Middle frontal gyrus (tissue), 1 donor: ENCODE data around the gene SGPP2.

ENCODE experiments used
- DNase-seq: peaks from one replicate; pipeline ENCODE4 v3.0.0-alpha.2; 2015; ENCODE audit warnings: low spot score; ENCODE audit errors: extremely low spot score

Gene SGPP2

DNA sequence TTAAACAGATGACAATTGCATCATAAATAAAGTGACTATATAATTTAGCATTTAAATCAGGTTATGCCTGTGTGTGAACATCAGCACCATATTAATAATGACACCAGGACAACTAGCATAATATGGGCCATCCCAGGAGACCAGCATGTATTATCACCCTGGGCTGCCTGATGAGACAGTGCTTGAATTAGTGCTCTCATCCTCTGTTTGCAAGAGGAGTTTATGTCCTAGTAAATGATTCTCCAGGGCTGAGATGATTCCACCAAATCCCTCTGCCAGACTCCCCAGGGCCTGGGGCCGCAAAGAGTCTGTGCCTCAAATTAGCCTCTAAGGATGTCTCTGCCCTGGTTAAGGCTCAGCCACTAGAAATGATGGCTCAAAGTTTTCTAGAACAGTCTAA is 97.7 kb downstream of the SGPP2 start:
- no peak for DNase-seq

DNA sequence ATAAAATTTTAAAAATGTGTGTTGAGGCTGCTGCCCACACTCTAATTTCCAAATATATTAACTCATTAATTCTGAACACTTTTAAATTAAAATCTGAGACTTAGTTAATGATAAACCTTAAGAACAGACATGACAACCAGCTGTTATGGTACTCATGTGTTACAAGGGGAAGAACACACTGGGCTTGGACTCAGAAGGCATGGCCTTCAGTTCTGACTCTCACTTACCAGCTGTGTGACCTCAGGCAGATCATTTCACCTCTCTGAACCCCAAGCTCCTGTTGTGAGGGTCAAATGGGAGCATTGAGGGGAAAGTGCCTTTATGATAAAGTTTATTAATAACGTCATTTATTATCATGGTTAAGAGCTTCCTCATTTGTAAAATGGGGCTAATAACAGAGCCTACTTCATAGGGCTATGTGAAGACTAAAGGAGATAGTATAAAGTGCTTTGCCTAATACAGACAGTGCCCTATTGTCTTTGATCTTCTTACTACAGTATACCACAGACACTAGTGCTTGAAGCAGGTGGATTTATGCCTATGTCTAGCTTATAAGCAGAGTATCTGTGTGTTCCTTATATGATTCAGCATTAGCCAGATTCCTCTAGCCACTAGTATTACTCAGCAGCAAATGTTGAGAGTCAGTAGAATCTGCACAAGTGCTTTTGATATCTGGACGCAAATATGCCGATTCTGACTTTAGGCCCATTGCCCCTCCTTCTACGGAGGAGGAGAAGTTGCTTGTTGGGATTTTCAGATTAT is 99.6 kb downstream of the SGPP2 start:
- no peak for DNase-seq

DNA sequence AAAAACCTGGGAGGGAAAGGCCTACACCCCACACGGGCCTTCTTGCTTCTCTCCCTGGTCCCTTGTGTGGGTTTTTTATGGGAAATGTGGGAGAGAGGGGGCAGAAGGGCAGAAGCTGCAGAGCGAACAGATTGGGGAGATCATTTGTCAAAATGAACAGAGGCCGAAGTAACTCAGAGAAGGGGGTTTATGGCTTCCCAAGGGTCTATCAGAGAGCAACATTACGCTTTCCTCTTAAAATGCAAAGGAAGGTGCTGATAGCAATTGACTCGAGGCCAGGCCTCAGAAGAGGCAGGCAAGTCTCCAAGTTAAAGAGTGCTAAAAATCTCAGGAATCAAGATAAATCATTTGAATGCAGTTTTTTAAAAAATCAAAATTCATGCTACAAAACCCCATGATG is 101.5 kb downstream of the SGPP2 start:
- no peak for DNase-seq

DNA sequence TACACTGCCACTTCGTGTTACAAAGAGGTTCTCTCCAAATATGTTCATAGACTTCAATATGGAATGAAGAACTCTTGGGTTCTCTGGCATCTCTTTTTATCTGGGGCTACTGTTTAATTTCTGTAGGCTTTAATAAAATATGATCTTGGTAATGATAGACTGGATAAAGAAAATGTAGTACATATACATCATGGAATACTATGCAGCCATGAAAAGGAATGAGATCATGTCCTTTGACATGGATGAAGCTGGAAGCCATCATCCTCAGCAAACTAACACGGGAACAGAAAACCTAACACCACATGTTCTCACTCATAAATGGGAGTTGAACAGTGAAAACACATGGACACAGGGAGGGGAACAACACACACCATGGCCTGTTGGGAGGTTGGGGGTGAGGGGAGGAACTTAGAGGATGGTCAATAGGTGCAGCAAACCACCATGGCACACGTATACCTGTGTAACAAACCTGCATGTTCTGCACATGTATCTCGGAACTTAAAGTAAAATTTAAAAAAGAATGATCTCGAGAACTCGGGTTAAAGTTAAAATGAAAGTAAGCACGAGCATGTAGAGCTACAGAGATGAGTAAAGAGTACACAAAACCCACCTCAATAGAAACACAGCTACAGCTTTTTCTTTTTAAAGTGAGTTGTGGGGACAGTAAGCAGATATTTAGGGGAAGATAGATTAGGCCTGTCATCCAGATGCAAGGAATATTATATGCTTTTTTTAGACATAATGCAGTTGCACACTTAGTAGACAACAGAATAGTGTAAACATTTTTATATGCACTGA is 102.3 kb downstream of the SGPP2 start:
- no peak for DNase-seq

DNA sequence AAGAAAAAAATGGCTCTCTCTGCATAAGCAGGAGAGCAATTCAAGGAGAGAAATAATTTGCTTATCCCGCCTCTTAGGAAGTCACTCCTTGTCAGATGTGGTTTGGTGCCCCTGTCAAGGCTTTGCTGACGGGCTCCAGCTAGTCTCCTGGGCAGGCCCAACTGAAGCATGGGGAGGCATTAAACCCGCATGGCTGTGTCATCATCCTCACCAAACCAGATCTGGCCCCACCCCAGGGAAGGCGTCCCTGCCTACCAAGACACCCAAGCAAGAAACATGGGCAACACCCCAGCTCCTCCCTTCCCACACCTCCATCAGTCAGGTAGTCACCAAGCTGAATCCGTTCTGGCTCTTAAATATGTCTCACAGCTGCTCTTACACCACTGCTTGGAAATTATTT is 108.0 kb downstream of the SGPP2 start:
- no peak for DNase-seq

DNA sequence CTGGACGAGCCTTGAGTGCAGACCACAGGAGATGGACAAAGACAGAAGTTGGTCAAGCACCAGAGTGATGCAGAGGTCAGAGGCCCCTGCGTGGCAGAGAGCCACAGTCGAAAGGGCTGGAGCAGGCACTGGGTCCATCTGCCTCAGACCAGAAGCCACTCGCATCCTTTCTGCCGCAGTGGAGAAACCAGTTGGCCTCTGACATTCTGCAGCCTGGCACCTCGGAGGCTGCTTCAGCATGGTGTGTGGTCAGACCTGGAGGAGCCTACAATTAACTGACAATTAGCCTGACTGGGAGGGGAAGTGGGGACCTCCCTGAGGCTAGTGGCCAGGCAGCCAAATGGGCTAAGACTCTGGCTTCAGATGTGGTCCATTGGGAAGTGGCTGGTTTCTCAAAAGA is 111.1 kb downstream of the SGPP2 start:
- DNase-seq = no peak

DNA sequence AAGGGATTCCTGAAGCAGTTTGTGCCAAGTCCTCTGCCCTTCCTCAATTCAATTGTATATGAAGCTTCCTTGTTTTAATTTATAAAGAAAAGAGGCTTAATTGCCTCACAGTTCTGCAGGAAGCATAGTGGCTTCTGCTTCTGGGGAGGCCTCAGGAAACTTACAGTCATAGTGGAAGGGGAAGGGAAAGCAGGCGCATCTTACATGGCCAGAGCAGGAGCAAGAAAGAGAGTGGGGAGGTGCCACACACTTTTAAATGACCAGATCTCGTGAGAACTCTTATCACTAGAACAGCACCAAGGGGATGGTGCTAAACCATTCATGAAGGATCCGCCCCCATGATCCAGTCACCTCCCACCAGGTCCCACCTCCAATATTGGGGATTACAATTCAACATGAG is 114.2 kb downstream of the SGPP2 start:
- DNase-seq = no peak

DNA sequence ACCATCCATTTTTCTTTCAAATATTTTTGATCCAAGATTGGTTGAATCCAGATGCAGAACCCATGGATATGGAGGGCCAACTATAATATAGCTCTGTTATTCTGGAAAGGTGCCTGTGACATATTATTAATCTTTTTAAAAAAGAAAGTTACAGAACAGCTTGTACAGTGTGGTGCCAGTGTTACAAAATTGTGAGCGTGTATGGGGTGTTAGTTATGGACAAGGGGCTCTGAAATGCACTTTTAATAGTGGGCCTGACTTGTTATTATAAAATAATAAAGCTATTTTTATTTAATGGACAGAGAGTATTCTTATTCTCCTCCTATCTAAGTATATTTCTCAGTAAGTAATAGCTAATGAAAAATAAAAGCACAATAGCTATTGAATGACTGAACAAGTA is 120.3 kb downstream of the SGPP2 start:
- no peak for DNase-seq

DNA sequence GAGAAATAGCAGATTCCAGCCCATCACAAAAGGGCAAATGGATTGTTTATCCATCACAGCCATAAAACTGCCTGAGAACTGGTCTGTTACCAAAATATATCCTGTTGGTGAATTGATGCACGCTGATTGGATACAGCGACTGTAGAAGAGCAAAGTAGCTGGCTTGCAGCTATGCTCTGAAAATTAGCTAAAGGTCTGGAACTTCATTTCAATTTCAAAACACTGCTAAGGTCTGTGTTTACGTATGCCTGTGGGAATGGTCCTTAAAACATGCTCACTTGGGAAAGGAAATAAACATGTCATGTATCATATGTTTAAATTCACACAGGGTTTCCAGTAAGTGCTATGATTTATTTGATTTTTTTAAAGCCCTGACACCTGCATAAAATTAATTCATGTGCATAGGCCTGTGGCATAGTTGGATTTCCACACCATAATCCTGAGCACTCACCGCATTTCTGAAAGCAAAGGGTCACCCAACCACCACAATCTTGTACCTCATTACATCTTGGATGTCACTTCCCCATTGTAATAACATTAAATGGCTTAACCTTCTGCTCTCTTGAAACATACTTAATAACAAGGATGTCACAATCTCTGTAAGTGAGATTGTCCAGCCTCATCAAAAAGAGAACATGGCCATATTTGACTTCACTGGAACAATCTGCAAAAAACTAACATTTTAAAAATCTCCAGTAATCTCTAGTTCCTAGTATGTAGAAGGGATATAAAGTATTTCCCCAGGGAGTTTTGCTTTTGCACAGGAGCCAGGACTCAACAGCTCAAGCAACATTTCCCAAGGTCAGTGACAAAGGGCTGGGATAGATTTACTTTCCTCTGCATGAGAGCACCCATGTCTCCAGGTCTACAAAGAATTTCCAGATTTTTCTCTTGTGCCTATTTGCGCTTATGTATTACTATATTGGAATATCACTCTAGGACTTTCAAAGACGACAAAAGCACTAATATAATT is 121.8 kb downstream of the SGPP2 start:
- no peak for DNase-seq

DNA sequence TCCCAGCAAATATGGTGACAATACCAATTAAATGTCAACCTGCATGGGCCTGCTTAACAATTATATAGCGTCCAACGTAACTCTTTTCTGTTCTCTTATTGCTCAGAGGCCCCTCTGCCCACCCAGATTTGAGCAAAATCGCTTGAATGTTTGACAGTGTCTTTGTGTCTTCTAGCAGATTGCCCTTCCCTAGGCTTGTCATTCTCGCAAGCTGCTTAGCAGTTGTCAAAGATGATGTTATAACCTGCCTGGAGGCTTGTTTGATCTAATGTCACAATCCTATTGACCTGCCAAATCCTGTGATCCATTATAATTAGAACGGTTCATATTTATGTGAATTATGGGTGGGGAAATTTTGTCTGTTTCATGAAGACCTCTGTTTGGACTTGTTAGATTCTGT is 122.7 kb downstream of the SGPP2 start:
- DNase-seq = no peak

DNA sequence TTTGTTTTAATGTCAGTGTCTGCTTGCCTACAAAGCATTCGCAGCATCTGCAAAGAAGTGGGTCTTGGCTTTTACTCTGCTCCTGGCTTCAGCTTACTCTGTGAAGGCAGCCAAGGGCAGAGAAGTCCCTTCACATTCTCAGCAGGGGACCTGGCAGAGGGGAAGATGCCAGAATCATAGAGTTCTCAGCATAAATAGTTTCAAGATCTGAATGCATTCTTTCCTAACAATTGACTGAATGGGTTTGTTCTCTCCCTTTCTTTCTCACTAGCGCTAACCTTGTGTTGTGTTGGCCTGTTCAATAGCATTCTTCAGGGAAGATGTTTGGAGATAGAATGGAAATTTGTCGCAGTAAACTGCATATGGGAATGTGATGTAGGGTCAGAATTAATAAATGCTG is 124.6 kb downstream of the SGPP2 start:
- DNase-seq = no peak

DNA sequence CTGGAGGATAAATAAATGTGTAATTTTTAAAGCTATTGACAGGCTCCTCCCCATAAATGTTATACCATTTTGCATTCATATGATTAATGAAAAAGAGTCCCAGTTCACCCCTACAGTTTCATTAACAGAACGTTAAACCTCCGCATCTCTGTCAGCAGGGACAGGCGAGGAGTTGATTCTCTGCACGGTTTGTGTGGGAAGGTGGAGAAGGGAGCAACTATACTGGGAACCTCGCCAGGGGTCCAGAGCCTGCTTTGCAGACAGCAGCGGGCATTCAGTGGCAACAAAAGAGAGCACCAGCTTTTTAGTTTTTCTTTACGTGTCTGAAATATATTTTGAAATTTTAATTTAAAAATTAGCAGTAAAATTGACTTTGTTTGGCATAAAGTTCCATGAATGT is 130.2 kb downstream of the SGPP2 start:
- no peak for DNase-seq

DNA sequence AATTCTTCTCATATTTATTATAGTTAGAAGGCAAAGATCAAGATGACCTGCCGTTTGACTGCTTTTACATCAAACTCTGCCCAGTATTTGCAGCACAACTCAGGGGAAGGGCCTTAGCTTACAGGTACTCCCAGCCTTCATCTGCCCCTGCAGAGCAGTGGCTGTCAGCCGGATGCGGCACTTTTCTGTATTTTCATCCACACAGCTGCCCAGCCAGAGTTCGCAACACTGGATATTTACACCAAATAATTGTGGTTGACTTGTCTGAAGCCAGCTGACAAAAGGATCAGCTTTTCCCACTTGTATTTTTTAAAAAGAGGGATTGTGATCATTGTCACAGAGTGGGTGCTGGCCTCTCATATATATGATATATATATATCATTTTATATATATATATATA is 136.8 kb downstream of the SGPP2 start:
- no peak for DNase-seq

DNA sequence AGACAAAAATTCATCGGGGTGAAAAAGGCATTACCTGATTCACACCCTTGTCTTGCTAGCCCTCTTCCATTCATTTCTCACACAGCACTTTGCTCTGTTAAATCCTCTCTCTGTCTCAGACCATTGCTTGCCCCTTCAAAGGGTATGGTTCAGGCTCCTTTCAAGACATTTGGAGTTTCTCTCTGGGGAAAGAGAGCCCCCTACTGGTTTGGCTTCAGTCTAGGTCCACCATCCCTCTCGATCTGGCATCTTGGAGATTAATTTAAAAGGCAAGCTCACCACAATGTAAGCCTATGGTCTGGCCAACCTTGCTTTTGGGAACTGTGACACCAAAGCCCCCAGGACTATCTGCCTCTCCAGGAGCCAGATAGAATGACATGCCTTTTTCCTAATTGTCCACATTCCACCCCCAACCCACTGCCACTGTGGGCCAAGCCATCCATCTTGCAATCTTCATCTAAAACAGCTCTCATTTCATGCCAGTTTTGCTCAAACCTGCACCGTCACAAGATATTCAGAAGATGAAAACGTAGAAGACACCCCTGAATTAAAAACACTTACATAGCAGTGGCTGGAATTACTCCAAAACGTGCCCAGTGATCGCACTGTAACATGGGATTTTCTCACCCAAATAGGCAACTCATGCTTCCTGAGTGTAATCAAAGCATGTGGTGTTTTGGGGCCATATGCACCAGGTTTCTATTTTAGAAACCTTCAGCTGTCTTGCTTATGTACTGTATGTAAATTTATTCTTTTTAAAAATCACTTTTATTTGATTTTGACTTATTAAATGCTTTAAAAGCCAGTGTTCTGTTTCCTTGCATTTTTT is 137.7 kb downstream of the SGPP2 start:
- DNase-seq = no peak

DNA sequence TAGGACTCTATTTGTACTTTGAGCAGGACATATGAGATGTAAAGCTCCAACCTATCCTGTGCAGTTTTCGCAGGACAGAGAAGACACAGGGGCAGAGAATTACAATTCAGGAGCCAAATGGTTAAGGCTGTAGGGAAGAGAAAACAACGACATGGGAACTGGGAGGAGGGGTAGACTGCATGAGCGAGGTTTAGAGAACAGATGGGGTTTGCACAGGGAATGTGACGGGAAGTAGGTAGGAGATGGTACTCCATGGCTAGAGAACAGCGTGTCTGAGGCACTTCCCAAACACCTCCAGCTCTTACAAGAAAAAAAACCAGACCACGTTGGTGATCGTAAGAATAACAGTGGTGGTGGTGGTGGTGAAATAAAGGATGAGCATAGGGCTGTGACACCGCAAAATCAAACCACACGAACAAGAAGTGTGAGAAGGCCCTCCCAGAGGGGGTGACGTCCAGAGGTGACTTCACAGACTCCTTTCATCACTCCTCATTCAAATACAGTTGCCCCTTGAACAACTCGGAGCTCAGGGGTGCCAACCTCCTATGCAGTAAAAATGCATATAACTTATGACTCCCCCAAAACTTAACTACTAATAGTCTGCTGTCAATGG is 138.9 kb downstream of the SGPP2 start:
- DNase-seq = no peak

DNA sequence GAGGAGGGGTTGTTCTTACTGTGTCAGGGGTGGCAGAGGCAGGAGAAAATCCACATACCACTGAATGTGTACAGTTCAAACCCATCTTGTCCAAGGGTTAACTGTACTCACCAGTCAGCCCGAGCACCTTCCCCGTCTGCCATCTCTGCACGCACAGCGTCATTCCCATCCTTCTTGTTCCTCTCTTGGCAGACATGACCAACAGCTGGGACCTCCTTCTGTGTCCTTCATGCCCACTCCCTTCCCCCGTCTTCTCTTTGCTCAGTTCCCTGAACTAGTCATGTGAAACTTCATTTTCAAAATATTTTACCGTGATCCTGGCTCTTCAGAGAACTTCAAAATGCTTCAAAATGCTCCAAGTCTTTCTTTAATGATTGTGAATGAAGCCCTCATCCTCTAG is 139.6 kb downstream of the SGPP2 start:
- DNase-seq = no peak

DNA sequence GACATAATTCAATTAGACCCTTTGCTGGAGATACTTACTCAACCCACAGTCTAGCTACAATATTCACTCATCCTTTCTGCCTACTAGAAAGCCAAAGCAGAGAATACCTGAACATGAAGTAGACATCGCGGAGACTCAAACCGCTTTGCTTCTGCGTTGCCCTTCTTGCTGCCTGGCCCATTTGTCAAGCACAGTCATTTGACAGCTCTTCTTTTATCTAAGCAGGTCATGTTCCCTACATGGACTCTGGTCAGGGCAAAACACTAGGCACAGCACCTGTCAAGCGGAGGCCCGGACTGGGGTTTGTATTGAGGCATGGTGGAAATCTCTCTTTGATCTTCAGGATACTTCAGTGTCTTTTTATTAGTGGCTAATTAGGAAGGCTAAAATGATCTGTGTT is 141.9 kb downstream of the SGPP2 start:
- DNase-seq = no peak

DNA sequence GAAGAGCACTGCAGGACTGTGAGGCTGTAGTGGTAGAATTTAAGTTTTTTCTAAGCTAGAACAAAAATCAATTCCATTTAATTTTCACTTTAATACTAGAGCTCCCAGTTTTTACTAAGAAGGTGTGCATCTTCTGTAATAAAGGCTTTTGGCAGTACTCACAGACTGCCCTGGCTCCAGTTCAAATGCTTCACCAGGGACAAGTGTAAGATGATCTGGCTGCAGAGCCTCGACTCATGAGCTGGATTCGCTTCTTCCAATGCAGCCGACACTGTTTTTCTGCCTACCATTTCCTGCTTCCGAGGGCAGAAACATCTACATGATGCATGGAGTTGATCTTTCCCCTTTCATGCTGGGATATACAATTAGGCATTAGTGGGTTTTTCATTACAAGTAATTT is 144.5 kb downstream of the SGPP2 start:
- DNase-seq = no peak

DNA sequence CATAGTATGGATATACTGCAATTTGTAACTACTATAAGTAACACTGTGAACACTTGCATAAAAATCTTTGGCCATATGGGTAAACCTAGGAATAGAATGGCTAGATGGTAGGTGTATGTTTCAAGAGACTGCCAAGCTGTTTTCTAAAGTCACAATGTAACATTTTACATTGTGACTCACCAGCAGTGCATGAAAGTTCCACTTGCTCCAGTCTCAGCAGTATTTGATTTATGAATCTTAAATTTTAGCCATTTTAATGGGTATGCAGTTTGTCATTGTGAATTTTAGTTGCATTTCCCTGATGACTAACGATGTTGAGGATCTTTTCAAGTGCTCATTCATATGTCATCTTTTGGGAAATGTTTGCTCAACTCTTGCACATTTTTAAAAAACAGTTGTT is 145.5 kb downstream of the SGPP2 start:
- DNase-seq = peak; percentile 31

DNA sequence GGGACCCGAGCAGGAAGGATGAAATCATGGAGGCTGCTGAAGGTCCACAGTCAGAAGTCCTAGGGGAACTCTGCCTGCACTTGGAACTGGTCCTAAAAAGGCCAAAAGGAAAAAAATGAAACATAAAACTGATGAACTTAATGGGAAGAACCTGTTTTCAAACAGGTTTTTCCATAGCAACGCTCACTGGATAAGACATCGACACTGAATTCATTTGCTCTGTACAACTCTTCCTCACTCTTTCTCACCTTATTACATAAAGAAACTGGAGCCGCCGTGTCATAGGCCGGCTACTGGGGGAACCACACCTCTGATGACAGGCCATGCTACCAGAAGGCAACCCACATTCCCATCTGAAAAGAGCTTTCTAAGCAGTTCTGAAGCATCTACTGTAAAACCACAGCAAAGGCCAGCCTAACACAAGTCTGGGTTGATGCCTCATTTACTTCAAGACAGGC is 147.9 kb downstream of the SGPP2 start:
- no peak for DNase-seq
